GM19397 (cell line): ENCODE measurements around the gene DNM3.

ENCODE experiments used
- ATAC-seq: cut with Tn5 transposase; IDR thresholded peaks from one replicate; pipeline ENCODE4 v1.9.1; 2021; ENCODE audit warnings: mild to moderate bottlenecking, moderate library complexity; ENCODE audit not compliant: unreplicated experiment

DNM3 gene

DNA sequence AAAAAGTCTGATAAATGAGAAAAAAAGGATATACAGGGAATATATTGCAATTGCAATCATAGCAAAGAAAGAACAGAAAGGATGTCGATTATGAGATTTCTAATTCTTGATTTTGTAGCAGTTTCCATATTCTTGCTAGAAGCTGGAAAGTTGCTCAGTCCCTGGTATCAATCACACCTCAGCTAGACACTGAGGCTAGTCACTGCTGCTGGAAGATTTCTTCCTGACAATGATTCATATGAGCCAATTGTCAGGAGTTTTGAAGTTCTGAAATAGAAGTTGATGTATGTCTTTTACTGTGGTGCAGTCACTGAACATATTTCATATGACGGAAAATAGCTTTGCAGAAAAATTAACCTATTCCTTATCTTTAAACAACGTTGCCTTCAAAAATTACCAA, 370.8 kb downstream of the DNM3 start:
- no peak for ATAC-seq

DNA sequence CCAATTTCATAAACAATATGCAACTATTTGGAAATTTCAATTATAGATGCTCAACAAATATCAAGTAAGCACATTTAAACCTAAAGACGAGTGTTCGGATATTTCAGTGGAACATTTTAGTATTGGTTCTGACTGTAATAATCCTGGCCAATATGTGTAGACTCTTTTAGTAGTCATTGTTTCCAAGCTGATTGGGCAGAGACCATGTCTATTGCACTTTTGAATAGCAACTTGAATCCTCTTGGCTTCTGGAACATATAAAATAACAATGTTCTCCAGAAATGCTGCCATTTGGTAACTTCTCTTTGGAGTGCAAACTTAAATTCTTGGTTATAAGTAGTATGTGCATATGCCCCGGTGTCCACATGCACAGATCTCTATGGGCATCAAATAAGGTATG, 373.7 kb downstream of the DNM3 start:
- ATAC-seq = no peak

GRCh38 chr1:172219966-172220365, 378.7 kb downstream of the DNM3 start:
- ATAC-seq = no peak

- no peak for ATAC-seq
These were observed 379.1 kb downstream of the DNM3 start for GRCh38 chr1:172220376-172220775.

- no peak for ATAC-seq
These were observed 380.1 kb downstream of the DNM3 start for GRCh38 chr1:172221436-172221835.

GRCh38 chr1:172224871-172225270, 383.6 kb downstream of the DNM3 start:
- no peak for ATAC-seq

DNA sequence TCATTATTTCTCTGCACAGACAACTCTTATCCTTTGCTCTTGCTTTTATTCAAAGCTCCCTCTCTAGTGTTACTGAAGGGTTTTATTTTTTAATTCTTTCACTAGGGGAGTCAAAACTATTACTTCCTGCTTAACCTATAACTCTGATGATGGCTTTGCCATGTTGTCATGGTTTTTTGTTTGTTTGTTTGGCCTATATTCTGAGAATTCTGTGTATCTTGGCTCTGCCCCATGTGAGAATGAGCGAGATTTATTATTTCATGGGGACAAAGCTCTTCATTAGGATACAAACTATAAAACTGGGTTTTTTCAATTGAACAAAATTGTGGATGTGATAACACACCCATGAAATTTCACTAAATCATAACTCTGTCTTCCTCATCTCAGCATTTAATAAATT, 388.6 kb downstream of the DNM3 start:
- ATAC-seq = no peak

DNA sequence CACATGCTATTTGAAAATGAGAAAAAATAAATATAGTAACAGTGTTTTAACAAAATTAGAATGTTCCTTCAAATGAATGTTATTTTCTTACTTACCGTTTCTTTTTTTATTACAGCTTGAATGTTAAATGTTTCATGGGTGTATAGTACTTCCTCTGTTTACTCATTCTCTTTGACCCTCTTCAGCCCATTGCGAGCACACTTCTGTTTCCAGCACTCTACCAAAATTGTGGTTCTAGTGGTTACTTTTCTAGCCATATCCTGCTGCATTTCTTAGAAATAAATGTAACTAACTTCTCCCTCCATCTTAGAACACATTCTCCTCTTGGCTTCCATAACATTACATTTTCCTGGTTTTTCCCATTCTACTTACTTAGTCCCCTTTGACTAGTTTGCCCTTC, 389.2 kb downstream of the DNM3 start:
- no peak for ATAC-seq

GRCh38 chr1:172236958-172237357, 395.7 kb downstream of the DNM3 start:
- no peak for ATAC-seq

DNA sequence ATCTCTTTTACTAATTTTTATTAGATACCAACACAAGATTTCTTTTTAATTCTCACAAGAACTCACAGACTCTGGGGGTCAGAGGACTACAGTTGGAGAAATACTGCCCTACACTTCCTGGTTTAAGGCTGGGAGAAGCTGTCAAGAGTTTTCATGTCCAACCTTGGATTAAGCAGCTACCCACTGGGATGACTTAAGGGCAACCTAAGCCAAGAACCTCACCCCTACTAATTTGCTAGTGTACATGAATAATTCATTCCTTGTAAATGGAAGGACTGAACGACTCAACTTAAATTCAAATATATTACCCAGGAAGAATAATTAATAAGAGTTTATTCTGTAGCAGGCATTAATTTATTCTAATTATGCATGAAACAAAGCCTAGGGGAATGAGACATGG, 396.9 kb downstream of the DNM3 start:
- ATAC-seq = no peak

DNA sequence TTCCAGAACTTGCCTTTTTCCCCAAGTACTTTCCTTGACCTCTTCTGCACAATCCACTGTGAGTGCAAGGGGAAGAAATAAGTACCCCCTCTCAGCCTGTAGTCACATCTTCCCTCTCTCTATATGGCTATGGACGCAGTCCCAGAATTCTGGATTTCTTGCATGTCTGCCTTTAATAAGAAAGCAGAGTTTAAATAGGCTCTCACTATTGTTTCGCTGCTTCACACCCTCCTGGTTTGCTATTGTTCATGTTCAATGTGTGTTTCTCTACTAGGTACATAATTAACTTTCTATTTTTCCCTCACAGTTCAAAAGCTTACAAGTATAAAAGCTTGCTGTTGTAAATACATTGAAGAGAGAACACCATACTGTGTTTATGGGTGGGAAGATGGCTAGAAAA, 397.7 kb downstream of the DNM3 start:
- no peak for ATAC-seq

DNA sequence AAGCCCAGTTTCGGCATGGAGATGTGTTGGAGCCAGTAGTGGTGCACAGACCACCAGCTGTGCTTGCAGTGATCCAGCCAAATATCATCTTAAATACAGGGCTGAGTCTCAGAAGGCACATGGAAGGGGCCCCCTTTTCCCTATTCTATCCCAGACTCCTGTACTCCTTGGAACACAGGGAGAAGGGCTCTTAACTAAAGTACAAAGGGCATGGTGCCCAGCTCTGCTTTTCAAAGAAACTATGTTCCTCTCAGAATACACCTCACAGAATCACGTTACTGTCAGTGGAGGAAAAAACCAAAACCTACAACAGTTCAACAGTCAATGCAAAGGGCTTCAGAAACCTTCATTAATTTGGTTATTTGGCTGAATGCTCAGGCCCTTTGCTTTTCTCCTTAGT, 398.6 kb downstream of the DNM3 start:
- no peak for ATAC-seq

DNA sequence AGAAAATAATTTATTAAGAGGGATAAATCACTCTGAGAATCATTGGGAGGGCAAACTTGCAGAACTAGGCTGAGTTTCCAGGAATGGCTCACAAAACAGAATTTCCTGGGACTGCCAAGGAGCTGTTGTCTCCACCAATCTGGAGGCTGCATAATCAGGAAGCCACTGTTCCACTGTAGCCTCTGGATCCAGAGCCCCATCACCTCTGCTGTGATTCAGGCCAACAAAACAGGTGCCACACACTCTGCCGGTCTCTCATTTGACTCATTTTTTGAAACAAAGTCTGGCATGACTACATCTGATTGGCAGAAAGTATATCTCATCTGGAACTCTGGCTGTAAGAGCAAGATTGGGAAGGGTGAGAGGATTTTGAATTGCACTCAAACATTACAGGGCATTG, 400.2 kb downstream of the DNM3 start:
- ATAC-seq = no peak

DNA sequence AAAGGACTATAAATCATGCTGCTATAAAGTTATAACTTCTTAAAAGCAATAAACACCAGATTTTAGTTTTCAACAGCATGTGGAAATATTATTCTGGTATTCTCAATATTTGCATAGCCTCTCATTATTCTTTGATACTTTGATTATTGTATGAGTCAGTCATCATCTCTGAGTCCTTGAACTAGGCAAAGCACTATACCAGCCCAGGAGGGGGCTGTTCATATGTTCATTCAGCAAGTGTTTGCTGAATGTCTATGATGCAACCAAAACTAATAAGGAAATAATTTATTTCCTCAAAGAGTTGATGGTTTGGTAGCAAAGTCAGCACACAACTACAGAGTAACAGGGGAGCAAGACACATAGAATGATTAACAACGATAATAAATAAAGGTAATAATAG, 403.6 kb downstream of the DNM3 start:
- ATAC-seq = no peak

DNA sequence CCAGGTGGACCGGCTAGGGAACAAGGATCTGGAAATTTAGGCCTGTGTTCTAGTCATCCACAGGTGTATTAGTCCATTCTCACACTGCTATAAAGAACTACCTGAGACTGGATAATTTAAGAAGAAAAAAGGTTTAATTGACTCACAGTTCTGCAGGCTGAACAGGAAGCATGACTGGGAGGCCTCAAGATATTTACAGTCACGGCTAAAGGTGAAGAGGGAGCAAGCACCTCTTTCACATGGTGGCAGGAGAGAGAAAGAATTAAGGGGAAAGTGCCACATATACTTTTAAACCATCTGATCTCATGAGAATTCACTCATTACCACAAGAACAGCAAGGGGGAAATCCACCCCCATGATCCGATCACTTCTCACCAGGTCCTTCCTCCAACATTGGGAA, 404.5 kb downstream of the DNM3 start:
- no peak for ATAC-seq

DNA sequence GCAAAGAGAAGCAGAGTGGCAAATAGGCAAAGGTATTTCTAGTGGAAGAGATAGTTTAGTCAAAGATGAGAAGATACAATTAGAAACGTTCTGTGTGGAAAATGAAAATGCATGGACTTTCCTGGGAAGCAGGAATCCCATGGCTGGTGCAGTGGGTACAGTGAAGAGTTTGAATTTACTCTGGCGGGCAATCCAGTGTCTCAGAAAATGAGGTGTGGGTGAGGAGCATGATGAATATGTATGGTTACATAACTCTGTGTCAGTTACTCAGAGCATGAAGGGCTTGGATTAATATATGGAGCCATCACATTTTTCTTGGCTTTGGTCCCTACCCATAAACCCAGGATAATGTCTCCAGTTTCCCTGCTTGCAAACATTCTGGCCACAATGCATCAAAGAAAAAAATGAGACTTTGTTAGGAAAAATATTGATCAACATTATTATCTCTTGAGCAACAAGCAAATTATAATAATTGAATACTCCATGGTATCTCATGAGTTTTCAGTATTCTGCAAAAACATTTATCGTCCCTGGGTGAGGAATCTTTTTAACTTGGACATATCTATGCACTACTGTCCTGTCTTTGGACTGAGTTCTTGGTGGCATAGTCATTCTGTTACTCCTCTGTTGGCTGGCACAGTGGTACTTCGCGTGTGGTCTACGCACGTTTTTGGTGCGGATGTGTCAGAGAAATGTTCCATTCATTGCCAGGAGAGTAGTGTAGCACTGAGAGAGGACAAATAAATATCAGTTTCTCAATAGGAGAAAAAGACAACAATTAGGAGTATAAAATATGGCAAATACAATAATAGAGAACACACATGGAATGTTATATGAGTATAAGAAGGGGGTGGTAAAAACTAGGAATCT, 405.5 kb downstream of the DNM3 start:
- ATAC-seq = no peak

GRCh38 chr1:172251486-172251885, 410.2 kb downstream of the DNM3 start:
- ATAC-seq = no peak

DNA sequence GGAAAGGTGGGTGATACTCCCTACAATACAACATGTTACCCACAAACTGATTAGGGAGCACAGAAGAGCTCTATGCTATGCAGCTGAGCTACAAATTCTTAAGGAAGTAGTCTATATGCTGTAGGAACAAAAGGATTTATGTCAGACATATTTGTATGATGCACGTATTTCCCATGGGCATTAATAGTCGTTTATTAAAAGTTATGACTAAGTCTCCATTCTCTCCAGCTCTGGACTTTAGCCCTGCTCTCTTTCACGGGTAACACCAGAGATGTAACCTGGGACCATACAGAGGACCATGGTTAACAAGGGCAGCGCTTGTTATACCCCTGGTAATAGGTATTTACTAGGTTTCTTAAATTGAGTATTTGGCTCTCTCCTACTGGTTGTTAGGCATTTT, 411.0 kb downstream of the DNM3 start:
- ATAC-seq = no peak

DNA sequence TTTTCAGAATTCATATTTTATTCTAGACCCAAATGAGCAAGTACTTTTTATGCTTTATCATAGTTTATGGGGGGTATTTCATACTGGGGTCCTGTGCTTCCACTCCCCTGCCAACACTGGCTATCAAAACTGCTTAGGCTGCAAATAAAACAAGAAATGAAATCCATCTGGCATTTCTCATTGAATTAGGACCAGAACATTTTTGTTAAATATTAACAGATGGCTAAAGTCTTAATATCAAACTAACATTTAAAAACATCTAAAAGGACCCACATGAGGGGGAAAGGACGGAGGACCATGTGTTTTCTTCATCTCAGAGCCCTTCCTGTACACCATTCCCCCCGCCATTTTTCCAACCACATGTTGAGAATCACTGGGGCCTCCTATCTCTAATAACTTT, 411.7 kb downstream of the DNM3 start:
- no peak for ATAC-seq

GRCh38 chr1:172254521-172255222, 413.4 kb downstream of the DNM3 start:
- ATAC-seq = no peak

- no peak for ATAC-seq
These were observed 413.9 kb downstream of the DNM3 start for GRCh38 chr1:172255223-172255560.

DNA sequence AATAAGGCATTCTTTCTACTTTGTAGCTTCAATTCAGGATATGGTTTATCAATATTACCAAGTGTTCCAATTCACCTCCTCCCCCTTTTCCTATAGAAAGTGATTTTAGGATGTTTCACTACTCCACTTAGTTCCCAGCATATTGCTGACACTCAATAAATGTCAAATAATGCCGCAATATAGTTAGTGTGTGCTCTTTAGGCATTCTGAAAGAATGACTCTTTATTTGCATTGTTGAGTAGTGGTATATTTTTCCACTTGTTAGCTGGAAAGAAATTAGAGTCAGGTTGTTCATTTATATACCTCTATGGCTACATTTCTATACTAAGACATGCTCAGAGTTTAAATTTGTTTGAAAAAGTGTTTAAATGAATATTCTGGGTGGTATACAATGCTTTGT, 424.6 kb downstream of the DNM3 start:
- ATAC-seq = no peak
